Inflammatory macrophage treated with lipopolysaccharide for 4 hours (primary cell): Measurements from ENCODE around the gene MRM2.

Source experiments
- DNase-seq: peaks from one replicate; pipeline ENCODE4 v3.0.0-alpha.2; 2020

The MRM2 gene

GRCh38 chr7:2264158-2264557 is 22.2 kb upstream of the MRM2 start:
- DNase-seq, result no peak

- DNase-seq, result no peak
Observed at GRCh38 chr7:2263176-2263575, 21.2 kb upstream of the MRM2 start.

GRCh38 chr7:2261611-2262010 is 19.6 kb upstream of the MRM2 start:
- DNase-seq, result peak; percentile 75

GRCh38 chr7:2260820-2261219 is 18.8 kb upstream of the MRM2 start:
- no peak for DNase-seq

GRCh38 chr7:2259480-2259879 is 17.5 kb upstream of the MRM2 start:
- no peak for DNase-seq

- no peak for DNase-seq
Observed at GRCh38 chr7:2258661-2259365, 16.8 kb upstream of the MRM2 start.

- no peak for DNase-seq
Observed at GRCh38 chr7:2257651-2258050, 15.6 kb upstream of the MRM2 start.

- no peak for DNase-seq
Observed at GRCh38 chr7:2257046-2257551, 15.1 kb upstream of the MRM2 start.

GRCh38 chr7:2256306-2257045 is 14.5 kb upstream of the MRM2 start:
- no peak for DNase-seq

GRCh38 chr7:2255145-2256139 is 13.4 kb upstream of the MRM2 start:
- DNase-seq, result no peak

- DNase-seq, result no peak
Observed at GRCh38 chr7:2254429-2255144, 12.6 kb upstream of the MRM2 start.

GRCh38 chr7:2253525-2254244 is 11.7 kb upstream of the MRM2 start:
- no peak for DNase-seq

GRCh38 chr7:2253021-2253420 is 11.0 kb upstream of the MRM2 start:
- DNase-seq, result no peak

GRCh38 chr7:2251841-2252771 is 10.1 kb upstream of the MRM2 start:
- no peak for DNase-seq

- DNase-seq, result no peak
Observed at GRCh38 chr7:2251381-2251780, 9.4 kb upstream of the MRM2 start.

GRCh38 chr7:2249744-2250323 is 7.8 kb upstream of the MRM2 start:
- DNase-seq, result no peak

- peak; percentile 80 for DNase-seq
Observed at GRCh38 chr7:2248984-2249694, 7.1 kb upstream of the MRM2 start.

- no peak for DNase-seq
Observed at GRCh38 chr7:2247141-2247995, 5.4 kb upstream of the MRM2 start.
